Astrocyte of the spinal cord (primary cell): ENCODE data around the gene EHMT1.

Source experiments
- DNase-seq: peaks from one replicate; pipeline ENCODE4 v3.0.0; 2011; ENCODE audit warnings: low read depth, low spot score
- H3K4me3 ChIP-seq: 2 replicates; pipeline ENCODE4 v1.5.1; 2011; ENCODE audit warnings: low read depth, mild to moderate bottlenecking, low read length, moderate library complexity
- CTCF ChIP-seq: IDR thresholded peaks from 2 replicates; pipeline ENCODE4 v1.5.1; 2012; ENCODE audit warnings: low read depth, mild to moderate bottlenecking, low read length, inconsistent platforms
- in situ Hi-C: cut with HindIII; loops from 2 replicates; pipeline ENCODE4 v1.10.0; 2017; ENCODE audit warnings: low sequenced_read_pairs

EHMT1 gene

GRCh38 chr9:137639303-137640051 is 20.7 kb downstream of the EHMT1 start:
- in situ Hi-C loops: no loop called here
- DNase-seq: no peak
- no peak for TF ChIP-seq CTCF
- H3K4me3 ChIP-seq: no peak overlapping the region

- no peak overlapping the region for H3K4me3 ChIP-seq
- in situ Hi-C loops: no loop called here
- DNase-seq: no peak
- TF ChIP-seq CTCF: no peak
Observed at GRCh38 chr9:137640862-137641261, 22.1 kb downstream of the EHMT1 start.

GRCh38 chr9:137642118-137642601 is 23.4 kb downstream of the EHMT1 start:
- H3K4me3 ChIP-seq: no peak overlapping the region
- DNase-seq: no peak
- no peak for TF ChIP-seq CTCF
- in situ Hi-C loops: no loop called here

GRCh38 chr9:137642892-137643291 is 24.1 kb downstream of the EHMT1 start:
- no peak overlapping the region for H3K4me3 ChIP-seq
- in situ Hi-C loops: no loop called here
- no peak for TF ChIP-seq CTCF
- DNase-seq: no peak

- H3K4me3 ChIP-seq: no peak overlapping the region
- TF ChIP-seq CTCF: no peak
- no peak for DNase-seq
- in situ Hi-C loops: no loop called here
Observed at GRCh38 chr9:137643921-137644320, 25.1 kb downstream of the EHMT1 start.

- no peak for TF ChIP-seq CTCF
- H3K4me3 ChIP-seq: no peak overlapping the region
- in situ Hi-C loops: no loop called here
- no peak for DNase-seq
Observed at GRCh38 chr9:137645211-137645610, 26.4 kb downstream of the EHMT1 start.
